COLO668 (cell line): ENCODE results near the gene SLC6A1.

Source experiments
- DNase-seq: peaks from one replicate; lab custom pipeline; 2025; ENCODE audit not compliant: unreplicated experiment; lab: John Stamatoyannopoulos, UW

SLC6A1 gene

DNA sequence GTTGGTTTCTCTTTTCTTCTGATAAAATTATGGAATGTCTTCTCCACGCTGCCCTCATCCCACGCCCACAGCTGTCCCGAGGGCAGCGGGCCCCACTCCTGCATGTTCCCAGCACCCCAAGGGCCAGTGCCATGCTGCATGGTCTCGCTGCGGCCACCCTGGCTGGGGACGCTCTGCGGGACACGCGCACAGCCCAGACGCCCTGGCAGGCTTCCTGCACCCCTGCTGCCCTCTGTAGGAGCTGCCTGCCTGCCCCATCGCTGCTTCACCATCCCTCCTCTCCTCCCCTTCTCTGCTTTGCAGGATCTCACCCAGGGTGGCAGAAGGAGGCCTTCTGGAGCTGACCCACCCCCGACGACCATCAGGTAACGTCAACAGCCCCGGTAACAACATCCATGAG, 22.8 kb downstream of the SLC6A1 start:
- no peak for DNase-seq

DNA sequence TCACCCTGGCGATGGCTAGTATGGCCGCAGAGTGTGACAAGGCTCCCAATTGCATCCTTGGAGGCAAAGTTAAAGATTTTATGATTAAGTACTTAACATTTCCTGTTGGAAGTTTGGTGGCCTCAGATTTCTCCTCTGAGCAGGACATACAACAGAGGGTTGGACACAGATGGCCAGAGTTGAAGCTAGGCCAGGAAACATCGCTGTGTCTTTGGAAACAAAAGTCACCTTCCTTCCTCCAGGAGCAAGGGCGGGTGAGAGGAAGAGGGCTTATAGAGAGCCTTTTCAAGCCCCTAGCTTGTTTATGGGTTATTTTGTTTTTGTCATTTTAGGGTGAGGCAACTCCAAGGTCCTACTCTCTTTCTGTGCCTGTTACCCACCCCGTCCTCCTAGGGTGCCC, 24.2 kb downstream of the SLC6A1 start:
- no peak for DNase-seq

DNA sequence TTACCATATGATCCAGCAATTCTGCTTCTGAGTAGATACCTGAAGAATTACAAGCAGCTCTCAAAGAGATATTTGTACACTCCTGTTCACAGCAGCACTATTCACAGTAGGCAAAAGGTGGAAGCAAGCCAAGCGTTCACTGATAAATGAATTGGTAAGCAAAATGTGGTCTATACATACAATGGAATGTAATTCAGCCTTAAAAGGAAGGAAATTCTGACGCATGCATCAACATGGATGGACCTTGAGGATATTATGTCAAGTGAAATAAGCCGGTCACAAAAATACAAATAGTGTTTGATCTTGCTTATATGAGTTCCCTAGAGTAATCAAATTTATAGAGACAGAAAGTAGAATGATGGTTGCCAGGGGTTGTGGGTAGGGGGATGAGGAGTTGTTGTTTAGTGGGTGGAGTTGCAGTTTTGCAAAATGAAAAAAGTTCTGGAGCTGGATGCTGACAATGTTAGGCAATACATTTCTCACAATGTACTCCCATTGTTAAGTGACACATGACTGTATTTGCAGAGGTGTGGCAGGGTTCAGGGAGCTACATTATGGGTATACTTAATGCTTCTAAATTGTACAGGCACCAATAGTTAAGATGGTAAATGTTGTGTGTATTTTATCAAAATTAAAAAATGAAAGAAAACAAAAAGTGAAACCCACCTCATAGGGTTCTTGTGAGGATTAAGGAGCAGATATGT, 26.7 kb downstream of the SLC6A1 start:
- DNase-seq, result no peak

DNA sequence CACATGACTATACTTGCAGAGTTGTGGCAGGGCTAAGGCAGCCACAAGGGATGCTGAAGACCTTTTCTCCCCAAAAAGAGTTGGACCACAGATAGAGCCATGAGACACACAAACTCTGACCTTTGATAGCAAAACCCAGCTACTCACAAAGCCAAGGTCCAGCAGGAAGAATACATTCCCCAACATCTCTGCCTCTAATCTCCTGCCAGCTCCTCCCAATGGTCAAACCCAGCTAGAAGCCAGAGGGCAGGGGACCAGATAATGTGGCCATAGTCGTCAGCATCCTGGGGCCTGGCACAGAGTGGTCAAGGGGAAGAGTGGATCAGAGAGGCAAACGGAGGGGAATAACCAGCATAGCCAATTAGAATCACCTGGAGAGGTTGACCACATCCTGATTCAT, 28.2 kb downstream of the SLC6A1 start:
- DNase-seq, result no peak

DNA sequence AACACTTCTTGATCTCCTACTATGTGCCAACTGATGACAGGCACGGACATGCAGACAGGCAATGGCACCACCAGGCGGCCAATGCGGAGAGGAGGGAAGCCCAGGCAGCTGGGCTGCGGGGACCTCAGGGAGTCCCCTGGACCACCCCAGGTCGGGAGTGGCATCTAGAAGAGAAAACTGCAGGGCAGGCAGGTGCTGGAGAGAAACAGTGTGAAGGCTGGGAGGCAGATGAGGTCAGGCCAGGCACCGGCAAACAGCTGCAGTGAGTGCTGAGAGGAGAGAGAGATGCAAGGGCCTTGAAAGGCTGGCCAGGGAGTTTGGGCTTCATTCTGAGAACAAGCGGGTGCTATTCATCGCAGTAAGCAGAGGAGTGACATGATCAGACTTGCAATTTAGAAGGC, 29.1 kb downstream of the SLC6A1 start:
- no peak for DNase-seq

DNA sequence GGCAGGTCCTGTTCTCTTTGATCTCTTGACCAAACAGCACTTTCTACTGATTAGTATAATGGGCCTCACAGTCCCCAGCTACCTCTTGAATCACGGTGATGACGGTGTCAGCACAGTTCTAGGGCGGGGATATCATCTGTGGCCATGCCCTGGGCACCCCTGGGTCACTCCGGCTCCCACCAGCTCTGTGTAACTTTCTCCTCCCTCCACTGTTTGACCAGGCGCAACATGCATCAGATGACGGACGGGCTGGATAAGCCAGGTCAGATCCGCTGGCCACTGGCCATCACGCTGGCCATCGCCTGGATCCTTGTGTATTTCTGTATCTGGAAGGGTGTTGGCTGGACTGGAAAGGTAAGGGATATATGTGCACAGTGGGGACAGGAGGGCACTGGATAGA, 29.6 kb downstream of the SLC6A1 start:
- no peak for DNase-seq

DNA sequence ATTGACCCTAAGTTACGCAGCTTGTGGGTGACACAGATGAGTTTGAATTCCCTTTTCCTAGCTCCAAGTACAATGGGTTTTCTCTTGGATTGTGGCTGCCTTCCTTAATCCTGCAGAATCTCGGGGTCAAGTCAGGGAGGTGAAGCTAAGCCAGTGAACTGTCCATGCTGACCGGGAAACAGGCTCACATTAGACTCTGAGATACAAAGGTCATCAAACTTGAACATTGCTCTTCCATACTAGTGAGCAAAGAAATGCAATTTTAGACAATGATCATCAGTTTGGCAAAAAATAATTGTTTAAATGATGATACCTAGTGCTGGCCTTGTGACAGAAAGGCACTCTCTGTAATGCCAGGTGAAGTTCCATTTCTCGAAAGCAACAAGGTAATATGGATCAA, 31.6 kb downstream of the SLC6A1 start:
- no peak for DNase-seq

DNA sequence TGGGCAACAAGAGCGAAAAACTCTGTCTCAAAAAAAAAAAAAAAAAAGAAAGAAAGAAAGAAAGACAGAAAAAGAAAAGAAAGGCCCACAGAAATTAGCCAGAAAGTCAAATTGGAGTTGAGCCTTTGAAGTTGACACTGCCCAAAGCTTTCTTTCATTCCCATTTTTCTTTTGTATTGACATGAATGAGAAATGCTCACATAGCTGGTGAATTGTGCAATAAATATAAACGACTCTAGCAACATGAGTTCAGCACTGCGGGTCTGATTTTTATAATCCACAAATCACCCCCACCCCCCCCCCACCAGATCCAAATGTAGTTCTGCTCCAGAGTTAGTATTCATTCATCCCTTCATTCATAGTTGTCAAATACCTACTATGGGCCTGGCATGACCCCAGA, 37.4 kb downstream of the SLC6A1 start:
- DNase-seq, result no peak

DNA sequence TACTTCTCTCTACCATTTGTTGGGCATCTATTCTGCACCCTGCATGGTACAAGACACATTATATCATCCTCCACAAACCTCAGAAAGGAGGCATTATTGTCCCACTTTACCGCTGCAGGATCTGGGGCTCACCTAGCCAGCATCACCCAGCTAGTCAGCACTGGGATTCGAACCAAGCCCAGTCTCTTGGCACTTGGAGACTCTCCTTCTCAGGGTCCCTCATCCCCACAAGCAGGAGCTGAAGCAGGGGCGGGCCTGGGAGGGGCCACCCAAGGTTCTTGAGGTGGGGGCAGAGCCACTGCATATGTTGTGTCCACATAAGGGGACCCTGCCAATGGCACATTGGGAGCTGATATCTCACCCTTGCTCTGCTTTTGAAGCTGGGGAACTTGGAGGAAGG, 41.3 kb downstream of the SLC6A1 start:
- DNase-seq, result no peak

GRCh38 chr3:11034309-11034985, 41.9 kb downstream of the SLC6A1 start:
- no peak for DNase-seq

DNA sequence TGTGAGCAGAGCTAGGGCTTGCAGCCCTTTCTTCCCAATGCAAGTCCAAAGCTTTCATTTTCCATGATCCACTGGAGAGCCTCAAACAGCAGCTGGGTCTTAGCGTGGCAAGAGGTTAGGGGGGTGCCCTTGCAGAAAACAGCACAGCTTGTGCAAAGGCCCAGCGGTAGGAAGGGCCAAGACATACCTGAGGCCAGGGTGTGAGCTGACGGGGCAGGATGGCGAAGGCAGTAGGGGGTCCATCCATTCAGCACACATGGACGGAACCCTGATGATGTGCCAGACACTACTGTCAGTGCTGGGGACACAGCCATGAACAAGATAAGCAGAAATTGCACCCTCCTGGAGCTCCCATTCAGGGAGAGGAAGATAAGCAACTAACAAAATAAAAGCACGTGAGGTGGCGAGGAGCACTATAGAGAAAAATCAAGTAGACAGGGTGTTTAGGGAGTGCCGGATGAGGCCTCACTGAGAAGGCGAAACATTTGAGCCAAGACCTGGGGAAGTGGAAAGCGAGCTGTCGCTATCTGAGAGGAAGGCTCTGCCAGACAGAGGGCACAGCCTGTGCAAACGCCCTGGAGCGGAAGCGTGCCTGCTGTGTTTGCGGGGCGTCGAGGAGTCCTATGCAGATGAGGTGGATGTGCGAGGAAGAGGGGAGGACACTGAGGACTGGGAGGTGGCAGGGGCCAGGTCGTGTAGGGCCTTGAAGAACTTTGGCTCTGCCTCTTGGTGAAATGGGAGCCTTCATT, 43.4 kb downstream of the SLC6A1 start:
- DNase-seq, result no peak

DNA sequence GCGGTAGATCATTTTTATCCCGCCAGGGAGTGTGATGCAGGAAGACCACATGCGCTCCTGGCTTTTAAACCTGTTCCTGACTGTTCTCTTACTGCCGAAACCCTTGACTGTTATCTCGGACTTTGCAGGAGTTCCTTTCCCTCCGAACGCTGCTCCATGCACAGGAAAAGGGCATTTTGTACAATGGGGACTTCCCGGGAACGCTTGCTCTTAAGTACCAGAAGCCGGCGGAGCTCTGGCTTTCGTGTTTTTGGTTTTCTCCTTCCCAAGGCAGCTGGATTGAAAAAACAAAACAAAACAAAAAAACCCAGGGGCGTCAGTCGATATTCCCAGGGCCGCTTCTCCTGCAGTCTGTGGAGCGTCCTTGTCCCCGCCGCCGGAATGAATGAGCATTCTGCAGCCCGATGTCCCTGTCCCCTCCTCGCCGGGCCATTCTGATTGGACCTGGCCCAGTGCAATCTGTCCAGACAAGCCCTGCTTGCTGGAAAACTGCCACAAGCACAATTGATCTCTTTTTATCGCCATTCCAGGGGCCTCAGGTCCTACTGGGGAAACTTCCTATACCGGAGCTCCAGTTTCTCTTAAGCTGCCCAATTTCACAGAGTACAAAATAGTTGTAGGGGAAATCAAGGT, 44.8 kb downstream of the SLC6A1 start:
- no peak for DNase-seq

DNA sequence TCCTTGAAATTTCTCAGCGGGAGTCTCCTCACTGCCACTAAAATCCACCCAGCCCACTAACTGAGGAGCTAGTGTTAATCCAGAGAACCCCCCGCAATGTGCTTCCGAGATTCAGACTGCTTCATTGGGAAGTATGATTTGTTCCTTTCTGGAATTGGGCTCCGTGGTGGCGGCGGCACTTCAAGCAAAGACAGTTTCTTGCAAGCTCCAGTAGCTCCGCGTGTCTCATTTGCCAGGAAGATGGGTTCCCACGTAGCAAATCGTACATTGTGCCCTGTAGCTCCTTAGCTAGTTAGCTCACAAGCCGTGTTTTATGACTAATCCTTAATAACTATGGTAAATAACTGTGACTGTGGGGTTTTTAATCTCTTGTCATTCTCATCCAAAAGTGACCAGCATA, 45.4 kb downstream of the SLC6A1 start:
- DNase-seq, result no peak

- no peak for DNase-seq
These were observed 53.0 kb downstream of the SLC6A1 start for GRCh38 chr3:11045536-11045935.

- no peak for DNase-seq
These were observed 55.0 kb downstream of the SLC6A1 start for GRCh38 chr3:11047500-11047899.

DNA sequence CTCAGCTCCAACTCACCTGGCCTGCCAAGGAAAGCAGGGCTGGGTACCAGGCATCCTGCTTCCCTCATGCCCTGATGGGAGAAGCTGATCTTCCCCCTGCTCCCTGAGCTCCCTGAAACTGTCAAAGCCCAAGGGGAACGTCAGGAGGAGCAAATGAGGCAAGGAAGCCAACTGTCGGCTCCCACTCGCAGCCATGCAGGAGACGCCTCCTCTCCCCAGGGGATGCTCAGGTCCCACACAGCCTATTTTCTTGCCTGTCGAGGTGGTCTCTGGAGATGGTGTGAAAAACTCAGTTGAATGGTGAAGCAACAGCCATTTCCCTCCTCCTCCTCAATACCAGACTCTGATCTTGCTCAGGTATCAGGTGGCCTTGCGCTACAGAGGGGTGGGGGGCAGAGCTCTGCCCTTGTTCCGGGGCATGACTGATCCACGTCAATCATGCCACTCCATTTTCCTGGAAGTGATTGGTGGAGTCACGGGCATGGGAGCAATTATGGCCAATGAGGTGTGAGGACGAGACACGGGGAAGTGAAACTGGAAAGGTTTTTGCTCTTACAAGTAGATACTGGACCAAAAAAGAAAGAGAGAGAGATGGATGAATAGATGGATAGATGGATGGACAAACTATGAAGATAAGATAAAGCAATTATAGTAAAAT, 58.2 kb downstream of the SLC6A1 start:
- DNase-seq, result no peak

- DNase-seq, result no peak
These were observed 61.5 kb downstream of the SLC6A1 start for GRCh38 chr3:11053926-11054503.

DNA sequence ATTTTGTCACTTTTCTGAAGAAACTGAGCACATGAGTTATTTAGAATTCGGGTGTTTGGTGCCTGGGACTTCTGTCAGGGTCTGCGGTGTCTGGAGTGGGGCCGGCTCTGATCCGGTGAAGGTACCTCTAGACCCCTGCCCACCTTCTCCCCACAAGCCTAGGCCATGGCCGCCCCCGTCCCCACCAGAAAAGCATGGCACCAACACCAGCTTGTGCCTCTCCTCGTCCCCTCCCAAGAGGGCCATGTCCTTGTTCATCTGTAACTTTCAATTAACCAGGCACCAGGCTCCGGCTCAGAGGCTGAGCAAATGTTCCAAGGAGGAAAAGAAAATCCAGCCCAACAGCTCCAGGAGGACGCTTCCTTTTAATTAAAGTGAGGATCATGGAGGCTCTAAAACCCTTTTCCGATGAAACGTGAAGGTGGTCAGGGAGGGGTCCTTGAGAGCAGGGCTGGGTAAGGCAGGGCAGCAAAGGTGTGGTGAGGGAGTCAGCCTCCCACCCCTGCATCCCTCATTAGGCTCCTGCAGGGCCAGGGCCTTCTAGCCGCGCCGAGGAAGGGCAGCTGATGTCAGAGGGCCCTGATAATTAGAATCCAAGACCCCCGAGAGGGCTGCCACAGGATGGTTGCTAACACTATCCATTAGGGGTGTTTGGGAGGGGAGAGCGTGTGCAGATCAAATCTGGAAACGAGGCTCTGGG, 62.3 kb downstream of the SLC6A1 start:
- DNase-seq, result no peak

DNA sequence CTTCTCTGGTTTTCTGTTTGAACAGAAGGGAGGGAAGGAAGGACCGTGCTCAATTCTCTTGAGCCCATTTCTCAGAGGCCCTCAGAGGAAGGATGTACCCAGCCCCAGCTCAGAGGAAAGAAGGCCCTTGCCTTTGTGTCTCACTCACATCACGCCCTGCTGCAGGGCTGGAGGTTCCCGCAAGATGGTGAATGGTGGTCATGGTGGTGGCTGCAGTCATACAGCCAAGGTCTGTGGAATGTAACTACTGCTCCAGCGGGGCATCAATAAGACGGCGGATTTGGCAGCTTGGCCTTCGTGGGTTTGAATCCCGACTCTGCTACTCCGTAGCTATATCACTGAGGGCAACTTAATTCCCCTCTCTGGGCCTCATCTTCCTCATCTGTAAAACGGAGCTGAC, 62.9 kb downstream of the SLC6A1 start:
- DNase-seq, result no peak

GRCh38 chr3:11056531-11057050, 64.0 kb downstream of the SLC6A1 start:
- no peak for DNase-seq
